Ovary (tissue), 3 donors: Measurements from ENCODE around the gene GNG3.
"Not testable (repeated sequence)": the region's sequence is repeated elsewhere in the genome, so short reads cannot be mapped to it uniquely, and the experiment has no call there.

Experiments
- EP300 ChIP-seq: sonication (generic); formaldehyde crosslinking; IDR thresholded peaks from one replicate; pipeline ENCODE4 v1.6.1; 2017; ENCODE audit warnings: antibody characterized with exemption
- TF ChIP-seq, protein P1 (sequence below), 3 donors: fragments of 450-650 bp in 2 of 3; fragments of 200-600 bp in 1 of 3; IDR thresholded peaks; one replicate each; pipeline versions ENCODE4 v1.5.1 to v1.8.0; 2016 to 2022; ENCODE audit warnings: antibody characterized with exemption in 3 of 3, mild to moderate bottlenecking in 1 of 3
- donor health status: DM: no; HTN: no; CAD: no.

DNA sequence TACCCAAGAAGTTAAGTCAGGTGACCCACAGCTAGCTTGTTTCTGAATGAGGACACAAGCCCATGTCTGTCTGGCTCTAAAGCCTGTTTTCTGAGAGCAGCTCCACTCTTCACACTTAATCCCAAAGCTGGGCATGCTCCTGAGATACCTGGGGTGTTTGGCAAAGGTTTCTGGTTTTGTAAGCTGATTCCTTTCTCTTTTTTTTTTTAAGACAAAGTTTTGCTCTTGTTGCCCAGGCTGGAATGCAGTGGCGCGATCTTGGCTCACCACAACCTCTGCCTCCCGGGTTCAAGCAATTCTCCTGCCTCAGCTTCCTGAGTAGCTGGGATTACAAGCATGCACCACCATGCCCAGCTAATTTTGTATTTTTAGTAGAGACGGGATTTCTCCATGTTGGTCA lies 13.9 kb upstream of the GNG3 start:
- TF ChIP-seq, protein P1, sequence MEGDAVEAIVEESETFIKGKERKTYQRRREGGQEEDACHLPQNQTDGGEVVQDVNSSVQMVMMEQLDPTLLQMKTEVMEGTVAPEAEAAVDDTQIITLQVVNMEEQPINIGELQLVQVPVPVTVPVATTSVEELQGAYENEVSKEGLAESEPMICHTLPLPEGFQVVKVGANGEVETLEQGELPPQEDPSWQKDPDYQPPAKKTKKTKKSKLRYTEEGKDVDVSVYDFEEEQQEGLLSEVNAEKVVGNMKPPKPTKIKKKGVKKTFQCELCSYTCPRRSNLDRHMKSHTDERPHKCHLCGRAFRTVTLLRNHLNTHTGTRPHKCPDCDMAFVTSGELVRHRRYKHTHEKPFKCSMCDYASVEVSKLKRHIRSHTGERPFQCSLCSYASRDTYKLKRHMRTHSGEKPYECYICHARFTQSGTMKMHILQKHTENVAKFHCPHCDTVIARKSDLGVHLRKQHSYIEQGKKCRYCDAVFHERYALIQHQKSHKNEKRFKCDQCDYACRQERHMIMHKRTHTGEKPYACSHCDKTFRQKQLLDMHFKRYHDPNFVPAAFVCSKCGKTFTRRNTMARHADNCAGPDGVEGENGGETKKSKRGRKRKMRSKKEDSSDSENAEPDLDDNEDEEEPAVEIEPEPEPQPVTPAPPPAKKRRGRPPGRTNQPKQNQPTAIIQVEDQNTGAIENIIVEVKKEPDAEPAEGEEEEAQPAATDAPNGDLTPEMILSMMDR (IDR thresholded peaks at IDR 0.05) = not testable (repeated sequence)
- TF ChIP-seq EP300 = not testable (repeated sequence)
